HFF-Myc (cell line): Measurements from ENCODE around the gene TRIM38.
A peak's percentile ranks its signal among the peaks of the same experiment; 100 is the strongest.

Experiments
- DNase-seq: peaks from one replicate; pipeline ENCODE4 v3.0.0-alpha.2; 2011; ENCODE audit warnings: low read depth; ENCODE audit errors: extremely low read depth
- H3K4me3 ChIP-seq: replicated peaks from 2 replicates; pipeline ENCODE4 v1.5.1; 2011; ENCODE audit warnings: low read depth, mild to moderate bottlenecking, control low read depth, low read length
- TF ChIP-seq, protein P1 (sequence below): IDR thresholded peaks from 2 replicates; pipeline ENCODE4 v1.5.1; 2012; ENCODE audit warnings: mild to moderate bottlenecking, low read depth, low read length, control low read depth; ENCODE audit errors: missing control alignments

The TRIM38 gene

DNA sequence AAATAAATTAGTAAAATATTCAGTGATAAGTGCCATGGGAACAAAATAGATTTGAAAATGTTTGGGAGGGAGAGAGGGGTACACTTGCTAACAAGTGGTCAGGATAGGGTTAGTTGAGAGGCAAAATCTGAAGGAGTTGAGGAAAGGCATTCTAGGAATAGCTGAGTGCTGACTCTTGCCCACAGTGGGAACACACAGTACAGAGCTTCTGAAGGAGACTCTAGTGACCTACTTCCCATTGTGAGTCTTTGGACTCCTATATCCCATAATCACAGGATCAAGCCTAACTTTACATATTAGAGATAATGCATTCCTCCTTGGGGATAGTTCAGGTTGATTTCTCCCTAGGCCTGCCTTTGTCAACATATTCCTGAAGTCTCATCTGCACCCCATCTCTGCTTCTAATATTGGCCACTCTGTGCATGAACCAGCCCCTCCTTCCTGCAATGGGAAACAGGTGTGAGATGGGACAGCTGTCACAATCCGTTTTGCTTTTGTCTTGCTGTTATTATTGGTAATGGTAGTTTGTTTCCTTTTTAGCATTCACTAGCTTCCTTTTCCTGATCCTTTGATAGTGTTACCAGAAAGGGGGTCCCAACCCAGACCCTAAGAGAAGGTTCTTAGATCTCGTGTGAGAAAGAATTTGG is 2.6 kb upstream of the TRIM38 start:
- TF ChIP-seq, protein P1, sequence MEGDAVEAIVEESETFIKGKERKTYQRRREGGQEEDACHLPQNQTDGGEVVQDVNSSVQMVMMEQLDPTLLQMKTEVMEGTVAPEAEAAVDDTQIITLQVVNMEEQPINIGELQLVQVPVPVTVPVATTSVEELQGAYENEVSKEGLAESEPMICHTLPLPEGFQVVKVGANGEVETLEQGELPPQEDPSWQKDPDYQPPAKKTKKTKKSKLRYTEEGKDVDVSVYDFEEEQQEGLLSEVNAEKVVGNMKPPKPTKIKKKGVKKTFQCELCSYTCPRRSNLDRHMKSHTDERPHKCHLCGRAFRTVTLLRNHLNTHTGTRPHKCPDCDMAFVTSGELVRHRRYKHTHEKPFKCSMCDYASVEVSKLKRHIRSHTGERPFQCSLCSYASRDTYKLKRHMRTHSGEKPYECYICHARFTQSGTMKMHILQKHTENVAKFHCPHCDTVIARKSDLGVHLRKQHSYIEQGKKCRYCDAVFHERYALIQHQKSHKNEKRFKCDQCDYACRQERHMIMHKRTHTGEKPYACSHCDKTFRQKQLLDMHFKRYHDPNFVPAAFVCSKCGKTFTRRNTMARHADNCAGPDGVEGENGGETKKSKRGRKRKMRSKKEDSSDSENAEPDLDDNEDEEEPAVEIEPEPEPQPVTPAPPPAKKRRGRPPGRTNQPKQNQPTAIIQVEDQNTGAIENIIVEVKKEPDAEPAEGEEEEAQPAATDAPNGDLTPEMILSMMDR = no peak
- DNase-seq = no peak
- H3K4me3 ChIP-seq = no peak overlapping the region

DNA sequence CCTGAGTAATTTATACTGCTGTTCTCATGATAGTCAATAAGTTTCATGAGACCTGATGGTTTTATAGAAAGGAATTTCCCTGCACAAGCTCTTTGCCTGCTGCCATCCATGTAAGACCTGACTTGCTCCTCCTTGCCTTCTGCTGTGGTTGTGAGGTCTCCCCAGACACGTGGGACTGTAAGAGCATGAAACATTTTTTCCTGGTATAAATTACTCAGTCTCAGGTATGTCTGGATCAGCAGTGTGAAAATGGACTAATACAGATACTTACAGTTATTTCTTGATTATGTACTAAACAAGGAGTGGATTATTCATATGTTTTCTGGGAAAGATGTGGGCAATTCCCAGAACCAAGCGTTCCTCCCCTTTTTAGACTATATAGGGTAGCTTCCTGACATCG is 1.9 kb upstream of the TRIM38 start:
- DNase-seq = no peak
- H3K4me3 ChIP-seq = no peak overlapping the region
- TF ChIP-seq, protein P1 = no peak

DNA sequence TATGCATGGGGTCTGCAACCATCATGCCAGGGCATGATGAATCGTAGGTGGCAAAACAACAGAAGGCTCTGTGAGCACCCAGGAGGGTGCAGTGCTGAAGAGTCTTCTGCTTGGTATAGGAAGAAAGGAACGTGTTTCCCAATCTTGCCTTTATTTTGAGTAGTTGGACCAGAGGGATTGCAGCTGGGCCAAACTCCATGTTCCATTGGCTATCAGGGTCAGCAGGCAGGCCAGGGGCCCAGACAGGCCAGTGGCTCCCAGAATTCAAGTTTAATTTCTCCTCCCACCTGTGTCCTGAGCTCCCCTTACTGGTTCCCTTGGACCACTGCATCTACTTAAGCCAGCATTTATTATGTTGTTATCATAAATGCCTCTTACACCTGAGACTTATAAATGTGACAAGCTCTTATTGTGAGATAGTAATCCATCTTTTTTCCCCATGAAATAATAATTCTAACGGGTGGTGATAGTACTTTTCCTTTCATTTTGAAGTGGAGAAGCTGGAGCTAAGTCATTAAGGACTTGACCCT is 918 bp upstream of the TRIM38 start:
- TF ChIP-seq, protein P1 = no peak
- peak overlapping the region; percentile 53; the same call in 1 of the 2 replicates for H3K4me3 ChIP-seq
- no peak for DNase-seq

DNA sequence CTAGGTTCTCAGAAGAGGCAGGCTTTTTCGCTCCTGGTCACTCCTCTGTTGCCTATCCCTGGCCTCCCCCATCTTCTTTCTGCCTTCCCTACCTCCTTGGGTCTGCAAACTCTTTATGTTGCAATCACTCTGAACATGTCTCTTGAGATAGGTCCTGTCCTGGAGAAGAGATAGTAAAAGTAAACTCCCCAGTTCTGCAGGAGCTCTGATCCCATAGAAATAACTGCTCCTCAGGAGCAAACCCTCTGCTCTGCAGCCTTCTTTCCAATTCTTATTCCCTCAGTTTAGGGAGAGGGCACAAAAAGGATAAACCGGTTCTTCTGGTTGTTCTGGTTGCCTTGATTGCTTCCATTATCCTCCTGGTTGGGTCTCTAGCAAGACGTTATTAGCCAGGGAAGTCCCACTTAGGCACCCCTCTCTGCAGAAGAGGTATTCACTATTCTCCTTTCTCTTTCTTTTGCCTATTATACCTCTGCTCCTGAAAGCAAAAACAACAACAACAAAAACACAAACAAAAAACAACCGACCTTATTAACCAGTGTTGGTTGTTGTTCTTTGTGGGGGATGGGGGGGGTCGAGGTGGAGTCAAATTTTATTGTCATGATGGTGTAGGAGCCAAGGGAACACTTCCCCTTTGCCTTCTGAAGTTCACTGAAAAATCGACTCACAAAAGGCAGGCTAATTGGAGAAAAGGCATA is 973 bp downstream of the TRIM38 start:
- DNase-seq = no peak
- H3K4me3 ChIP-seq = peak overlapping the region; percentile 53
- TF ChIP-seq, protein P1 = no peak

DNA sequence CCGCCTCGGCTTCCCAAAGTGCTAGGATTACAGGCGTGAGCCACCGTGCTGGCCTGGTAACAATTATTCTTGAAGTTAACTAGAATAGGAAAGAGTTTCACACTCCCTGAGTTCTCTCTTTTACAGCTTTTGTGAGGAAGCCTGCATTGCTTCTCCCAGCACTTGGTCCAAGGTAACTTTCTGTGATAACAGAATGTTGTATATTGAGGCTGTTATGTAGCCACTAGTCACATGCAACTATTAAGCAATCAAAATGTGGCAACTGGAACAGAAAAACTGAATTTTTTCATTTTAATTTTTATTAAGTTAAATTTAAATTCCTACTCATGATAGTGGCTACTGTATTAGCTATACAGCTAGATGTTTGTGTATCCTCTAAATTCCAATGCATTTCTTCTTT is 2.5 kb downstream of the TRIM38 start:
- H3K4me3 ChIP-seq = no peak overlapping the region
- DNase-seq = no peak
- TF ChIP-seq, protein P1 = no peak

DNA sequence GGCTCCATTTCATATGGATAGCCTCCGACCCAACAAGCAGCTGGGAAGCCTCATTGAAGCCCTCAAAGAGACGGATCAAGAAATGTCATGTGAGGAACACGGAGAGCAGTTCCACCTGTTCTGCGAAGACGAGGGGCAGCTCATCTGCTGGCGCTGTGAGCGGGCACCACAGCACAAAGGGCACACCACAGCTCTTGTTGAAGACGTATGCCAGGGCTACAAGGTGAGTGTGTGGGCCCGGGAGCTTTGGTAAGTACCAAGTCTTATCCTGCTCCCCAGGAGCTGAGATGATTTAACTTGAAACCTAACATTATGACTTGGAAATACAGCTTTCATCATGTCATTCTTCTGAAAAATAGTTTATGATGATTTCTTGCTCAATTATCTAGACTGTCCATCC is 4.1 kb downstream of the TRIM38 start:
- H3K4me3 ChIP-seq = no peak overlapping the region
- TF ChIP-seq, protein P1 = no peak
- DNase-seq = no peak
